Choroid plexus epithelial cell (primary cell): ENCODE measurements around the gene CCL4.

ENCODE experiments used
- DNase-seq: peaks from one replicate; pipeline ENCODE4 v3.0.0-alpha.2; 2010; ENCODE audit warnings: low read depth
- H3K4me3 ChIP-seq: 2 replicates; pipeline ENCODE4 v1.5.1; 2011; ENCODE audit warnings: low read depth, mild to moderate bottlenecking, control low read depth, low read length, moderate library complexity
- CTCF ChIP-seq: conservative IDR thresholded peaks from 2 replicates; pipeline ENCODE4 v1.5.1; 2011; ENCODE audit warnings: low read depth, mild to moderate bottlenecking, control low read depth, inconsistent platforms, low read length, moderate library complexity

The CCL4 gene

DNA sequence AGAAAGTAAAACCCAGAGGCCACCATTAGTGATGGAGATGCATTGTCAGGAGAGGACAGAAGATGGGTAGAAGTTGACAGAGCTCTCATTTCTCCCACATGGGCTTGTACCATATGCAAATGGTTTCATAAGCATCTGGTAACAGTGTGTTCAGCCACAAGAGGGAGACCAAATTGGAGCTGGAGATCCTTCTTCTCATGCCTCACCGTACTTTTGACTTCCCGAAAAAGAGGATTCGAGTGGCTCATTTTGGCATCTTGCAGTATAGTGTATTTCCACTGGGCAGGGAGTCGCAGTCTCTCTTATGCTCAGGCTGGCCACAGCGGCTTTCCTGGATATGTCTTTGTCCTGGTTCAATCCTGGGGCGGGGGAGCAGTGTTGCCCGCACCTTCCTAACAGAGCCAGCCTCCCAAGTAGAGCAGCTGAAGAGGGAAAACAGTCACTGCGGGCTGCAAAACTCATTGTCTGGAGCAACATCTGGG, 49.1 kb downstream of the CCL4 start:
- peak; percentile 27 for TF ChIP-seq CTCF
- DNase-seq = peak; percentile 46
- H3K4me3 ChIP-seq = no peak overlapping the region

DNA sequence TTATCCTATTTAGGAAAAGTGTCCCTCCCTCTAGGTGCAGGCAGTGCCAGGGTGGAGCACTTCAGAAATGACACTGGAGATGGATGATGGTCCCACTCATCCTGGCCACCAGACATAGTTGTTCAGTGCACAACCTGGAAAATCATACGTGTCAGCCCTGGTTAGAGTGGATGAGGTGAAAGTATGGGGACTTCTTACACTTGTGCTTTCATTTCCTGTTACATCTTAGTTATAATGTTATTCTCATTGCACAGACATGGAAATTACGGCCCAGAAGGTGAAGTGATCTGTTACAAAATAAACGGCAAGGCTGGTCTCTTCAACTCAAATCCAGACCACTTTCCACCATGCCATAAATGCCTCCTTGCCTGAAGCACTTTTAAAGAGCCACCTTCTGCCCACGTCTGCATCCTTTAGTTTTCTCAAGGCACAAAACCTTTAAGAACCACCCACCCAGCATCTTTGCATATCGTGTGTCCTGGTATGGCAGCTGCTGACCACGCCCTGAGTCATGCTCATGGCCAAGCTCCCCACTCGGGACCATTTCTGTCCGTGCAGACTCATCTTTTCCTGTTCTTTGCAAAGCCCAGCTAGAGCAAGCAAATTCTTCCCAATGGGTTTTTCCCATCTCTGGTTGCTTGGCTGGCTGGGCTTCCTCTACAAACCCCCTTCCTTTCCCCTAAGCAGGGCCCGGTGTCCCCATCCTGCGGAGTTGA, 50.4 kb downstream of the CCL4 start:
- DNase-seq = no peak
- no peak for TF ChIP-seq CTCF
- H3K4me3 ChIP-seq = no peak overlapping the region
